ENCODE data around the gene FNIP1.

Gene FNIP1

GRCh38 chr5:131769336-131769735 is 27.5 kb downstream of the FNIP1 start:
- in situ Hi-C loops (cut with HindIII; ENCODE audit: low sequenced_read_pairs): no loop called here
- DNase-seq (ENCODE audit: low read depth): no peak
- TF ChIP-seq CTCF (IDR thresholded peaks at IDR 0.05; ENCODE audit: low read depth, low read length, missing control alignments): no peak
- no peak overlapping the region for H3K4me3 ChIP-seq (ENCODE audit: low read depth, low read length)

GRCh38 chr5:131767891-131768290 is 28.9 kb downstream of the FNIP1 start:
- no peak overlapping the region for H3K4me3 ChIP-seq (ENCODE audit: low read depth, low read length)
- in situ Hi-C loops (cut with HindIII; ENCODE audit: low sequenced_read_pairs): no loop called here
- DNase-seq (ENCODE audit: low read depth): no peak
- TF ChIP-seq CTCF (IDR thresholded peaks at IDR 0.05; ENCODE audit: low read depth, low read length, missing control alignments): no peak

- TF ChIP-seq CTCF (IDR thresholded peaks at IDR 0.05; ENCODE audit: low read depth, low read length, missing control alignments): no peak
- in situ Hi-C loops (cut with HindIII; ENCODE audit: low sequenced_read_pairs): no loop called here
- no peak overlapping the region for H3K4me3 ChIP-seq (ENCODE audit: low read depth, low read length)
- DNase-seq (ENCODE audit: low read depth): no peak
Observed at GRCh38 chr5:131766689-131767088, 30.1 kb downstream of the FNIP1 start.

GRCh38 chr5:131765261-131765660 is 31.6 kb downstream of the FNIP1 start:
- TF ChIP-seq CTCF (IDR thresholded peaks at IDR 0.05; ENCODE audit: low read depth, low read length, missing control alignments): no peak
- in situ Hi-C loops (cut with HindIII; ENCODE audit: low sequenced_read_pairs): no loop called here
- H3K4me3 ChIP-seq (ENCODE audit: low read depth, low read length): no peak overlapping the region
- DNase-seq (ENCODE audit: low read depth): no peak

DNA sequence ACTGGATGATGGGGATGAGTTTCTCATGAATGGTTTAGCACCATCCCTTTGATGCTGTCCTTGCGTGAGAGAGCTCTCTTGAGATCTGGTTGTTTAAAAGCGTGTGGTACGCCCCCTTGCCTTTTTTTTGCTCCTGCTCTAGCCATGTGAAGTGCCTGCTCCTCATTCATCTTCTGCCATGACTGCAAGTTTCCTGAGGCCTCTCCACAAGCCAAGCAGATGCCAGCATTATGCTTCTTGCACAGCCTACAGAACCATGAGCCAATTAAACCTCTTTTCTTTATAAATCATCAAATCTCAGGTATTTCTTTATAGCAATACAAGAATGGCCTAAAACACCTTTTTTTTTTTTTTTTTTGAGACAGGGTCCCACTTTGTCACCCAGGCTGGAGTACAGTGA is 32.8 kb downstream of the FNIP1 start:
- no peak for DNase-seq (ENCODE audit: low read depth)
- no peak overlapping the region for H3K4me3 ChIP-seq (ENCODE audit: low read depth, low read length)
- in situ Hi-C loops (cut with HindIII; ENCODE audit: low sequenced_read_pairs): no loop called here
- no peak for TF ChIP-seq CTCF (IDR thresholded peaks at IDR 0.05; ENCODE audit: low read depth, low read length, missing control alignments)

GRCh38 chr5:131760793-131761192 is 36.0 kb downstream of the FNIP1 start:
- H3K4me3 ChIP-seq (ENCODE audit: low read depth, low read length): no peak overlapping the region
- TF ChIP-seq CTCF (IDR thresholded peaks at IDR 0.05; ENCODE audit: low read depth, low read length, missing control alignments): no peak
- in situ Hi-C loops (cut with HindIII; ENCODE audit: low sequenced_read_pairs): no loop called here
- no peak for DNase-seq (ENCODE audit: low read depth)

DNA sequence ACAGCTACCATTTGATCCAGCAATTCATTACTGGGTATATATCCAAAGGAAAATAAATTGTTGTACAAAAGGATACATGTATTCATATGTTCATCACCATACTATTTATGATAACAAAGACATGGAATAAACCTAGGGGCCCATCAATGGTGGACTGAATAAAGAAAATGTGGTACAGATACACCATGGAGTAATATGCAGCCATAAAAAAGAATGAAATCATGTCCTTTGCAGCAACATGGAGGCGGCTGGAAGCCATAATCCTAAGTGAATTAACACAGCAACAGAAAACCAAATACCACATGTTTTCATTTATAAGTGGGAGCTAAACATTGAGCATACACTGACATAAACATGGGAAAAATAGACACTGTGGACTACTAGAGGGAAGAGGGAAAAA is 37.1 kb downstream of the FNIP1 start:
- in situ Hi-C loops (cut with HindIII; ENCODE audit: low sequenced_read_pairs): no loop called here
- DNase-seq (ENCODE audit: low read depth): no peak
- no peak overlapping the region for H3K4me3 ChIP-seq (ENCODE audit: low read depth, low read length)
- no peak for TF ChIP-seq CTCF (IDR thresholded peaks at IDR 0.05; ENCODE audit: low read depth, low read length, missing control alignments)
